ENCODE results near the gene ABTB1.
"Not testable (repeated sequence)": the region's sequence is repeated elsewhere in the genome, so short reads cannot be mapped to it uniquely, and the experiment has no call there.

Gene ABTB1

DNA sequence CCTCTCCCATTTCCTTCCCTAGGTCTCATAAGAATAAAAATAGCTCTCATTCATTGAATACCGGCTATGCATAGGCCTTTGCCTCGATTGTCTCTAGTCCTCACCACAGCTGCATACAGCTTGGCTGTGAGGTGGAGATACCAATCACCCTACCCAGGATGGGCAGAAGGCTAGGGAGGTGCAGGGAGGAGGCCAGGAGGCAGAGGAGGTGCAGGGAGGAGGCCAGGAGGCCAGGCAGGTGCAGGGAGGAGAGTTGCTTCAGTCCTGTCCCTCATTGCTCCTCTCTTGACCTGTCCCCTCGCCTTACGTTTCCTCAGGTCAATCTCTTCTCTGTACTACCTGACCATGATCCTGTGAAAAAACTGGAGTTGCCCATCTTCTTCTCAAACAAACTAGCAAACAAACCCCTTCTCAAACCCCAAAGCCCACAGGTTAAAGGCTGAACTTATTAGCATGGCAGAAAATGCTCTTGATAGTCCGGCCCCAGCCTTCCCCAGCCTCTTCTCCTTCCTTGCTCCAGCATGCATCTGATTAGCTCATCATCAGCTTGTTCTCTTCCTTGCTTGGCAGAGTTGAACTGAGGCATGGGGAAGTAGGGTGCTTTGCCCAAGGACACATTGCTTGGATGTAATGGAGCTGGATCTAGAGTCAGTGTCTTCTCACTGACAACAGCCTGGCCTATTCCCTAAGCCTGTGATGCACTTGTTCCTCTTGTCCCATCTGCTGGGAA is 27.9 kb upstream of the ABTB1 start:
- no peak overlapping the region for H3K27ac Mint-ChIP-seq
- H3K36me3 Mint-ChIP-seq = no peaks in the 10 kb centered on the region
- no peaks in the 10 kb centered on the region for H3K9me3 Mint-ChIP-seq
- no peak overlapping the region for H3K4me3 Mint-ChIP-seq
- no peaks in the 10 kb centered on the region for H3K4me1 Mint-ChIP-seq
- no peaks in the 10 kb centered on the region for H3K27me3 Mint-ChIP-seq

DNA sequence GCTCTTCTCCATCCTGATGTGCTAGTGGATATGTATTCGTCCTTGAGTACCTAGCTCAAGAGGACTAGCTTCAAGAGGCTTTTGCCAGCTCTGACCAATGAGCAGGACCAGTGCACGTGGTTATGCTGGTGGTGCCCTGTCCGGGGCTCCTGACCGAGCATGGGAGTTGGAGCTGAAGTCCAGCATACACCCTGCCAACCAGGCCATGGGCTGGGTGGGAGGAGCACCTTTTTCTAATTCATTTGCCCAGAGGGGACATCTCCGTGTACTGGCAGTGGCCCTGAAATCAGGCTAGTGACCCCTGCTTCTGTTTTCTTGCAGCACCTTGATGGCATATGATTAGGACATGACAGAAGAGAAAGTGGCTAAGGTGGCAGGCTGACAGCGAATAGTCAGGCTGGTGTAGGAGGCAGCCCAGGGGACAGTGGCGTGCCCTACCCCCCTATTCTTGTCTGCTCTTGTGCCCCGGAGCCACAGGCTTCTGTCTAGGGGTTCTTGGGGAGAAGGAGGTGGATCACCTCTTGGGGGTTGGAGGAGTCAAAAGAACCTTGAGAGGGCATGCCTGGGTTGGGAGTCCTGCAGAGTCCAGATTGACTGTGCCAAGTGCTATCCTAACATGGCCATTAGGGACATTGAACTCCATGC is 27.3 kb upstream of the ABTB1 start:
- no peaks in the 10 kb centered on the region for H3K36me3 Mint-ChIP-seq
- no peaks in the 10 kb centered on the region for H3K27me3 Mint-ChIP-seq
- H3K4me3 Mint-ChIP-seq = no peak overlapping the region
- no peak overlapping the region for H3K27ac Mint-ChIP-seq
- no peaks in the 10 kb centered on the region for H3K9me3 Mint-ChIP-seq
- no peaks in the 10 kb centered on the region for H3K4me1 Mint-ChIP-seq

DNA sequence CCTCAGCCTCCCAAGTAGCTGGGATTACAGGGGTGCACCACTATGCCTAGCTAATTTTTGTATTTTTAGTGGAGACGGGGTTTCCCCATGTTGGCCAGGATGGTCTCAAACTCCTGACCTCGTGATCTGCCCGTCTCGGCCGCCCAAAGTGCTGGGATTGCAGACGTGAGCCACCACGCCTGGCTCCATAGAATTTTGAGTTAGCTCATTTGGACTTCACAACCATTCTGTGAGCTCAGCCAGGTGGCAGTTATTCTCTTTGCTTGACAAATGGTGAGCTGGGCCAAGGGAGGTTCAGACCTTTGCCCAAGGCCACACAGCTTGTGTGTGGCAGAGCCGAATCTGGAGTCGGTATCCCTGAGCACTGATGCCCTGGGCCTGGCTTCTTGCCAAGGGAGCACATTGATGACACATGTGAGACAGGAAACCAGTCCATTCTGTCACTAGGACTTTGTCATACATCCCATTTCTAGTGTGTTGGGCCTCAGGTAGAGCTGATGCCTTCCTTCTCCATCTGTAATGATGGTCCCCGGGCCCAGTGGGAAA is 26.2 kb upstream of the ABTB1 start:
- Mint-ChIP-seq H3K9me3 (no peaks in the 10 kb centered on the region), H3K27ac (no peak overlapping the region), H3K27me3 (no peaks in the 10 kb centered on the region), H3K4me3 (no peak overlapping the region), H3K36me3 (no peaks in the 10 kb centered on the region), H3K4me1 (no peaks in the 10 kb centered on the region)

DNA sequence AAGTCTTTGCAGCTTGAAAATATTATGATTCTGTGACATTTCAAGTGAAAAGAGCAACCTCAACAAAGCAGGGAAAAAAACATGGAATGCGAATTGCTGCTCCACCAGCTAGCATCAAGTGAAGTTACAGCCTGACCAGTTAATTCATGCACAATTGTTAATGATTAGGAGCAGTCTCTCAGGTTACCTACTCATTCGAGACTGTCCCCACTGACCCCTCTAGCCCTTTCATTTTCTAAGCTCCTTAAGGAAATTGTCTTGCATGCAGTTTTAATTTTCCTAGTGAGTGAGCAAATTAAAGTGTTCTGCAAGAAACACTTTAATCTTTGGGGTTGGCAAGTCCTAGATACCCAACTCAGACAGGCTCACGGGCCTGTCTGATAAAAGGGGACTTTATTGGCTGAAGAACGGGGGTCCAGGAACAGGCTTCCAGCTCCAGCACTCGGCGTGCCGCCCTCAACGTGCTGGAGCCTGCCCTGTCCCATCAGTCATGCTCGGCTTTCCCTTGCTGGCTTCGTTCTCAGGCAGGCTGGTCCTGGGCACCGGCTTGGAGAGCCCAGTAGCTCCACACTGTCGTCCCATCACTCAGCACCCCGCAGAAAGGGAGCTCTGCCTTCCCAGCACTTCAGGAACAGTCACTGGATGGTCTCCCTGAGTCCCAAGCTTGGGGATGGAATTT is 25.4 kb upstream of the ABTB1 start:
- Mint-ChIP-seq H3K4me1 (no peaks in the 10 kb centered on the region), H3K27ac (no peak overlapping the region), H3K27me3 (no peaks in the 10 kb centered on the region), H3K4me3 (no peak overlapping the region), H3K9me3 (no peaks in the 10 kb centered on the region), H3K36me3 (no peaks in the 10 kb centered on the region)

DNA sequence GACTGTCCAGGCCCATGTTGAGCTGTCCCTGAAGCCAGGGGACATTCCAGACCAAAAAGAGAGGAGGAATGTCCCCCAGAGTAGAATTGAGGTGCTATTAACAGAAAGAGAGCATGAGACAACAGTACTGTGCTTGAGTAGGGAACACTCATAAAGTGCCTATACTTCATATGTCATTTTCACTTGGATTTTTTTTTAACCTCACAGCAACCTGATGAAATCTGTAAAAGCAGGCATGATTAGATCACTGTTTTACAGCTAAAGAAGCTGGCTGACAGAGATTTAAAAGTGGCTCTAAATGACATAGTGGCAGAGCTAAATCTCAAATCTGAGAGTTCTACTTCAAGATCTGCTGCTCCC is 24.9 kb upstream of the ABTB1 start:
- no peaks in the 10 kb centered on the region for H3K27me3 Mint-ChIP-seq
- no peaks in the 10 kb centered on the region for H3K9me3 Mint-ChIP-seq
- no peak overlapping the region for H3K4me3 Mint-ChIP-seq
- no peaks in the 10 kb centered on the region for H3K36me3 Mint-ChIP-seq
- H3K27ac Mint-ChIP-seq = no peak overlapping the region
- H3K4me1 Mint-ChIP-seq = no peaks in the 10 kb centered on the region

DNA sequence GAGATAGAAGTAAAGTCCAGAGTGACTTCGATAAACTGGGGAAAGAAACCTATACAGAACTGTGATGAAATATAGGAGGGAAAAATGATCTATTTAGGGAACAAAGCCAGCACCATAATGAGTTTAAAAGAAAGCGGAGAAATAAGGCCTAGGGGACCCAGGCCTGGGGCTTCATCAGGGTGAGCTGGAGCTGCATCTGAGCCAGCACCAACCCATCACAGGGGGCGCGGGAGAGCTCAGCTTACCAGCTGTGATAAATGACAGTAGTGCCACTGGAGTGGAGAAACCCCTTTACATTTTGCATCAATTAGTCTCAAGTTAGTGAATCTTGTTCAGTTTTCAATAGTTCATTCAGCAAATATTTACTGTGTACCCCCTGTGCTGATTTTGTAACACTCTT is 22.5 kb upstream of the ABTB1 start:
- Mint-ChIP-seq H3K4me1 (no peaks in the 10 kb centered on the region), H3K4me3 (no peak overlapping the region), H3K36me3 (no peaks in the 10 kb centered on the region), H3K9me3 (no peaks in the 10 kb centered on the region), H3K27me3 (no peaks in the 10 kb centered on the region), H3K27ac (no peak overlapping the region)

DNA sequence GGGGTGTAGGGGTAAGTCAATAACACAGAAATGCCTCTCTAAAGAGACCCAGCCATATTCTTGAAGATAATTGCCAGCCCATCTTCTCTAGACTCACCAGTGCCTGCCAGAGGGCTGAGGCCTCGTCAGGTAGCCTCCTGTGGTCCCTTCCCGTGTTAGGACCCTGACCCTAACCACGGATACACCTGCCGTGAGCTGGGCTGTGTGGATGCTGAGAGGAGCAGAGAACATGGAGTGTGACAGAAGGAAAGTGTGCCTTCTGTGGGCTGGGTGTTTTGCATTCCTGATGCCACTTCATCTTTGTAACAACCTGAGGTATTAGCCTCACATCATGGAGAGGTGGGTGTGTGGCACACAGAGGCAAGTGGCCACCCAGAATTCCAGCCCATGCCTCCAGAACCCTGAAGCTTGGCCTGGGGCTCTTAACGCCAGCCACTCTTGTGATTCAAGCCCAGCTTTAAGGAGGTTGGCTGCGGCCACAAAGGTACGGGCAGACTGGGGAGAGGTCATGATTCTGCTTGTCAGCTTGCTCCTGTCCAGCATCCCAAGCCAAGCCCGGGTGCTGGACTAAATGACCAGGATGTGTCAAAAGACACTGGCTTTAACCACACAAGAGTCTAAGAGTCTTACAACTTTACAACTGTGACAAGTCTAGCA is 21.1 kb upstream of the ABTB1 start:
- H3K27ac Mint-ChIP-seq = no peak overlapping the region

DNA sequence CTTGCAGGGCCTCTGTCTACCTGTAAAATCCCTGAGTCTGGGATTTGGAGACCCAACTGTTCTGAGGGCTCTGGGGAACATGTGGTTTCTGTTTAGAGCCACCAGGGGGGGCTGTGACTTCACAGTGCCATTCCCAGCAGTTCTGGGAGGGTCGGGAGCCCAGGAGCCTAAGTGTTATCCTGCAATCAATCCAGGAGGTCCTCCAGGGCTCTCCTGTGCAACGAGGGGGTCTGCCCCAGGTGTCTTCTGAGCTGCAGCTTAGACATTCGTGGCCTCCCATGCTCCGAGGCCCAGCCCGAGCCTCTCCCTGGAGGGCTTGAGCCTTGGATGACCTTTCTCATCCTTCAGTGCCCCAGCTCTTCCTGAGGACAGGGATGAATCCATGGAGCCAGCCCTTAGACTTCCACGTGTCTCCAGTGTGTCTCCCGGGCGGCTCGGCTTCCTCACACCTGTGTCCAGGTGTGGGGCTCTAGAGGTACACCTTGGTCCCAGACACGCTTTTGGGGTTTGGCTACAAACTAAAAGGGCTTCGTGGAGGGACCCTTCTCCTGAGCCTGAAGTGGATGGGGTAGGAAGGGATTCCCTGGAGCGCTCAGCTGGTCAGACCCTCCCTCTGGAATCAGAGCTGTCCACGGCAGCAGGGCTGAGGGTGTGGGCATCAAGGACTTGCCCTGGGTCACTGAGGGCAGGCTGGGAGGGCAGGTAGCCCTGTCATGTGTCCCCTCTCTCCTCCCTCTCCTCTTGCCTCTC is 20.3 kb upstream of the ABTB1 start:
- no peaks in the 10 kb centered on the region for H3K4me1 Mint-ChIP-seq
- no peaks in the 10 kb centered on the region for H3K36me3 Mint-ChIP-seq
- no peak overlapping the region for H3K4me3 Mint-ChIP-seq
- H3K9me3 Mint-ChIP-seq = no peaks in the 10 kb centered on the region
- no peaks in the 10 kb centered on the region for H3K27me3 Mint-ChIP-seq
- no peak overlapping the region for H3K27ac Mint-ChIP-seq

More for the DNA sequence above, 21.1 kb upstream of the ABTB1 start:
- Mint-ChIP-seq H3K36me3 (no peaks in the 10 kb centered on the region), H3K9me3 (no peaks in the 10 kb centered on the region), H3K27me3 (no peaks in the 10 kb centered on the region), H3K4me3 (no peak overlapping the region), H3K4me1 (no peaks in the 10 kb centered on the region)

DNA sequence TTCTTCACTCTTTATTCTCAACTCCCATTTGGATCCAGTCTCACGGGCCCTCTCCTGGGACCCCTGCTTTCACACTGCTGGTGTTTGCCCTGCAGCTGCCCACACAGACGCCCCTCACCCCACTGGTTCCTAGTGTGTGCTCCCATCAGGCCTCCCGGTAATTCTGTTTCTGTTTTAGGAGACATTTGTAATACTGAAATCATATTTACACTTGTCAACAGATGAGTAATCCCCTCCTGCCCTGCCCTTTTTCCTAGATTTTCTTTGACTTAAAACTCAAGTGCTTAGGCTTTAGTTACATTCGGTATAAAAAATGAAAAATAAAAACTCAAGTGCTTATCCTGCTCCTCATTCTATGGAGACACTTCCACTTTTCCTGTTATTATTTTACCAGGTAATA is 18.4 kb upstream of the ABTB1 start:
- Mint-ChIP-seq H3K4me1 (no peaks in the 10 kb centered on the region), H3K36me3 (no peaks in the 10 kb centered on the region), H3K27me3 (no peaks in the 10 kb centered on the region), H3K9me3 (no peaks in the 10 kb centered on the region), H3K27ac (no peak overlapping the region), H3K4me3 (no peak overlapping the region)

DNA sequence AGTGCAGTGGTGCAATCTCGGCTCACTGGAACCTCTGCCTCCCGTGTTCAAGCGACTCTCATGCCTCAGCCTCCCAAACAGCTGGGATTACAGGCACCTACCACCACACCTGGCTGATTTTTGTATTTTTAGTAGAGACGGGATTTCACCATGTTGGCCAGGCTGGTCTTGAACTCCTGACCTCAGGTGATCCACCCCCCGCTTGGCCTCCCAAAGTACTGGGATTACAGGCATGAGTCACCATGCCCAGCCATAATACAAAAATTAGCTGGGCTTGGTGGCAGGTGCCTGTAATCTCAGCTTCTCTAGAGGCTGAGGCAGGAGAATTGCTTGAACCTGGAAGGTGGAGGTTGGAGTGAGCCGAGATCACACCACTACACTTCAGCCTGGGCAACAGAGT is 17.8 kb upstream of the ABTB1 start:
- H3K36me3 Mint-ChIP-seq, H3K9me3 Mint-ChIP-seq, H3K27ac Mint-ChIP-seq, H3K4me3 Mint-ChIP-seq, H3K4me1 Mint-ChIP-seq, H3K27me3 Mint-ChIP-seq: not testable (repeated sequence)

DNA sequence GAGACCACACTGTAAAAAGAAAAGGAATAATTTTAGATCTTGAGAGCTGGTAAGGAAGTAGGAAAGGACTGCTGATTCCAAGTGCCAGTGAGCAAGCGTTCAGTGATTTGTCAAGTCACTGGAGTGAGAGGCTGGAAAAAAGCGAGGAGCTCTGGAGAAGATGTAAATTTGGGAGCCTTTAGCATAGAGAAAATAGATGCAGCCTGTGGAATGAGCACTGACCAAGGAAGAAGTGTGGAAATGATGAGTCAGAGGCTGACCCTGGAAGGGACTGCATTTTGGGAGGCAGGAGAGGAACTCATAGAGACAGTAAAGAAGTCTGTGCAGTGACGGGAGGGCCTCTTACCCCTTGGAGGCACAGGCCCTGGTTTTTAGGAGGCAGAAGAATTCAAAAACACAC is 17.1 kb upstream of the ABTB1 start:
- Mint-ChIP-seq H3K9me3 (no peaks in the 10 kb centered on the region), H3K27ac (no peak overlapping the region)

DNA sequence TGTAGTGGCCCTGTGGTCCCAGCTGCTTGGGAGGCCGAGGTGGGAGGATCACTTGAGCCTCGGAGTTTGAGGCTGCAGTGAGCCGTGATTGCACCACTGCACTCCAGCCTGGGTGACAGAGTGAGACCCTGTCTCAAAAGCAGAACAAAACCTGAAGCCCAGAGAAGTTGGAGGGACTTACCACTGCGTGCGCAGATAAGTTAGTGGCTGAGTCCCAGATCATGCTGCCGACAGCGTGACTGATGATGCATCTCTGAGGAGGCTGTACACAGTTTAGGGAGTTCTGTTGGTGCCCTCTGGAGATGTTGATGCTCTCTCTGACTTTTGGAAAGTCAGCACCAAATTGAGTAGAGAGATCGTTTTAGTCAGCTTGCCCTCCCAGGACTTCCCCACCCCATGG is 15.8 kb upstream of the ABTB1 start:
- Mint-ChIP-seq H3K9me3 (no peaks in the 10 kb centered on the region), H3K36me3 (no peaks in the 10 kb centered on the region), H3K4me1 (no peaks in the 10 kb centered on the region), H3K4me3 (no peak overlapping the region), H3K27me3 (no peaks in the 10 kb centered on the region), H3K27ac (no peak overlapping the region)

More for the DNA sequence above, 17.1 kb upstream of the ABTB1 start:
- Mint-ChIP-seq H3K4me1 (no peaks in the 10 kb centered on the region), H3K36me3 (no peaks in the 10 kb centered on the region), H3K4me3 (no peak overlapping the region), H3K27me3 (no peaks in the 10 kb centered on the region)

DNA sequence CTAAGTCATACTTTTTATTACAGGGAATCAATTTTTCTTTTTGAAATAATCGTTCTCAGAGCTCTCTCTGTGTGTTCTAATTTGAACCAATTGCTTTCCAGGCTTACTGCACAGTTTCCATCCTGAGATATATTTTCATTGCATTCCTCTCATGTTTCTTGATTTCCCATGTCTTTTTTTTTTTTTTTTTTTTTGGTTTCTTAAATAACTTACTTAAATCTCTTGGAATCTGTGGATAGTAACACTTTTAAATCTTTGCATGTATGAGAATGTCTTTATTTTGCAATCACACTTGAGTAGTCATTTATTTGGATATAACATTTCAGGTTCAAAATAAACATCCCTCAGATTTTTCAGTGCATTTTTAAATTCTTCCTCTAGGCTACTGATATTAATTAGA is 14.5 kb upstream of the ABTB1 start:
- Mint-ChIP-seq H3K9me3 (no peaks in the 10 kb centered on the region), H3K27me3 (no peaks in the 10 kb centered on the region), H3K4me1 (no peaks in the 10 kb centered on the region), H3K36me3 (no peaks in the 10 kb centered on the region), H3K4me3 (no peak overlapping the region), H3K27ac (no peak overlapping the region)

DNA sequence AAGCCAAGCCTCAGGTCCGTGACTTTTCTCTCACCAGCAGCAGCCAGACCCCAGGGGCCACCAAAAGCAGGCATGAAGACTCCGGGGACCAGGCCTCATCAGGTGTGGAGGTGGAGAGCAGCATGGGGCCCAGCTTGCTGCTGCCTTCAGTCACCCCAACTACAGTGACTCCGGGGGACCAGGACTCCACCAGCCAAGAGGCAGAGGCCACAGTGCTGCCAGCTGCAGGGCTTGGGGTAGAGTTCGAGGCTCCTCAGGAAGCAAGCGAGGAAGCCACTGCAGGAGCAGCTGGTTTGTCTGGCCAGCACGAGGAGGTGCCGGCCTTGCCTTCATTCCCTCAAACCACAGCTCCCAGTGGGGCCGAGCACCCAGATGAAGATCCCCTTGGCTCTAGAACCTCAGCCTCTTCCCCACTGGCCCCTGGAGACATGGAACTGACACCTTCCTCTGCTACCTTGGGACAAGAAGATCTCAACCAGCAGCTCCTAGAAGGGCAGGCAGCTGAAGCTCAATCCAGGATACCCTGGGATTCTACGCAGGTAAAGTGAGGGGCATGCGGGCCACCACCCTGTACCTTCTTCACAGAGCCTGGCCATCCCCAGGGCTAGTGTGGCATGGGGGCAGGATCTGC is 12.0 kb upstream of the ABTB1 start:
- Mint-ChIP-seq H3K9me3 (no peaks in the 10 kb centered on the region), H3K27me3 (no peaks in the 10 kb centered on the region), H3K4me3 (no peak overlapping the region), H3K27ac (no peak overlapping the region), H3K36me3 (no peaks in the 10 kb centered on the region), H3K4me1 (no peaks in the 10 kb centered on the region)

DNA sequence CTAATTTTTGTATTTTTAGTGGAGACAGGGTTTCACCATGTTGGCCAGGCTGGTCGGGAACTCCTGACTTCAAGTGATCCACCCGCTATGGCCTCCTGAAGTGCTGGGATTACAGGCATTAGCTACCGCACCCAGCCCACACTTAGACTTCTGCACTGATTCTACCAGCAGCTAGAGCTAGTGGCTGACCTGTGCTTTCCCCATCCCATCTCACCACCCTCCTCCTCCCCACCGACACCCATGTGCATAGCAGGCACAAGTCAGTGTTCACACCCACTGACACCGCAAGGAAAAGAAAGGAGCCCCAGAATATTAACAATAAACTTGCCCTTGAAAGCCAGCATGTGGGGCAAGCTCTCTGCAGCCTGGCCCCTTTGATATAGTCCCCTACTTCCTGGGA is 11.2 kb upstream of the ABTB1 start:
- Mint-ChIP-seq H3K4me1 (no peaks in the 10 kb centered on the region), H3K36me3 (no peaks in the 10 kb centered on the region), H3K9me3 (no peaks in the 10 kb centered on the region), H3K27ac (no peak overlapping the region), H3K27me3 (no peaks in the 10 kb centered on the region), H3K4me3 (no peak overlapping the region)
